Ishikawa (cell line): ENCODE data around the gene B3GALT5.

Experiments
- CEBPB ChIP-seq: IDR thresholded peaks from 2 replicates; pipeline ENCODE4 v1.6.1; 2012
- EGR1 ChIP-seq: IDR thresholded peaks from 2 replicates; pipeline ENCODE4 v1.6.1; 2012
- RAD21 ChIP-seq: IDR thresholded peaks from 2 replicates; pipeline ENCODE4 v1.6.1; 2012; ENCODE audit warnings: low read depth
- REST ChIP-seq: IDR thresholded peaks from 2 replicates; pipeline ENCODE4 v1.6.1; 2012; ENCODE audit warnings: low read depth, mild to moderate bottlenecking
- TAF1 ChIP-seq: IDR thresholded peaks from 2 replicates; pipeline ENCODE4 v1.6.1; 2012; ENCODE audit warnings: low read depth, mild to moderate bottlenecking
- TCF12 ChIP-seq: IDR thresholded peaks from 2 replicates; pipeline ENCODE4 v1.6.1; 2012; ENCODE audit warnings: low read depth
- TEAD4 ChIP-seq: IDR thresholded peaks from 2 replicates; pipeline ENCODE4 v1.6.1; 2012
- USF1 ChIP-seq: IDR thresholded peaks from 2 replicates; pipeline ENCODE4 v1.6.1; 2012

- TF ChIP-seq TAF1 (no peak), TEAD4 (no peak), CEBPB (no peak), EGR1 (no peak), RAD21 (no peak), REST (no peak), USF1 (no peak), TCF12 (no peak)
Observed at GRCh38 chr21:39658066-39658465, 45.3 kb downstream of the B3GALT5 start.
